Central memory CD8-positive, alpha-beta T cell (primary cell): ENCODE measurements around the gene EGFL7.
A peak's percentile ranks its signal among the peaks of the same experiment; 100 is the strongest.

Experiments used
- ATAC-seq: fragments of 150-1000 bp; cut with Tn5 transposase; replicated peaks from 2 replicates; pipeline ENCODE4 v1.10.0; 2022; ENCODE audit warnings: mild to moderate bottlenecking, moderate FRiP score, moderate number of reproducible peaks; ENCODE audit not compliant: poor library complexity, severe bottlenecking; ENCODE audit errors: extremely low read depth
- DNase-seq, 2 donors: peaks; one replicate each; pipeline ENCODE4 v3.0.0; 2021; ENCODE audit warnings: low spot score in 2 of 2
- H3K27ac Mint-ChIP-seq: one replicate; pipeline ENCODE4 v1.8.0; 2022; ENCODE audit warnings: low read depth, mild to moderate bottlenecking, moderate library complexity, mixed read lengths
- H3K27me3 Mint-ChIP-seq: one replicate; pipeline ENCODE4 v1.8.0; 2022; ENCODE audit warnings: mixed read lengths
- H3K36me3 Mint-ChIP-seq: one replicate; pipeline ENCODE4 v1.8.0; 2022; ENCODE audit warnings: mild to moderate bottlenecking, moderate library complexity, mixed read lengths; ENCODE audit not compliant: insufficient read depth
- H3K4me1 Mint-ChIP-seq: one replicate; pipeline ENCODE4 v1.8.0; 2022; ENCODE audit warnings: mixed read lengths
- H3K4me3 Mint-ChIP-seq: one replicate; pipeline ENCODE4 v1.8.0; 2022; ENCODE audit warnings: mild to moderate bottlenecking, moderate library complexity, mixed read lengths
- H3K9me3 Mint-ChIP-seq: one replicate; pipeline ENCODE4 v1.8.0; 2022; ENCODE audit warnings: mixed read lengths

Gene EGFL7

GRCh38 chr9:136664000-136664915, 1.5 kb downstream of the EGFL7 start:
- Mint-ChIP-seq H3K36me3 (no peaks in the 10 kb centered on the region), H3K9me3 (no peaks in the 10 kb centered on the region), H3K4me1 (peaks cover 6% of the 10 kb centered on the region), H3K27me3 (peaks cover 48% of the 10 kb centered on the region), H3K4me3 (peak overlapping the region; percentile 75), H3K27ac (no peak overlapping the region)
- DNase-seq (no peak), ATAC-seq (no peak)

GRCh38 chr9:136665111-136665703, 2.5 kb downstream of the EGFL7 start:
- no peaks in the 10 kb centered on the region for H3K9me3 Mint-ChIP-seq
- peaks cover 44% of the 10 kb centered on the region for H3K27me3 Mint-ChIP-seq
- peaks cover 6% of the 10 kb centered on the region for H3K4me1 Mint-ChIP-seq
- H3K27ac Mint-ChIP-seq = no peak overlapping the region
- no peaks in the 10 kb centered on the region for H3K36me3 Mint-ChIP-seq
- DNase-seq (no peak), ATAC-seq (peak; percentile 15)
- peak overlapping the region; percentile 75 for H3K4me3 Mint-ChIP-seq

- peak; percentile 31 for ATAC-seq
- Mint-ChIP-seq H3K27me3 (peaks cover 38% of the 10 kb centered on the region), H3K4me3 (peak overlapping the region; percentile 57), H3K36me3 (no peaks in the 10 kb centered on the region), H3K4me1 (peaks cover 6% of the 10 kb centered on the region), H3K27ac (no peak overlapping the region), H3K9me3 (no peaks in the 10 kb centered on the region)
- no peak for DNase-seq
Measured at GRCh38 chr9:136665704-136666371, 3.1 kb downstream of the EGFL7 start.

DNA sequence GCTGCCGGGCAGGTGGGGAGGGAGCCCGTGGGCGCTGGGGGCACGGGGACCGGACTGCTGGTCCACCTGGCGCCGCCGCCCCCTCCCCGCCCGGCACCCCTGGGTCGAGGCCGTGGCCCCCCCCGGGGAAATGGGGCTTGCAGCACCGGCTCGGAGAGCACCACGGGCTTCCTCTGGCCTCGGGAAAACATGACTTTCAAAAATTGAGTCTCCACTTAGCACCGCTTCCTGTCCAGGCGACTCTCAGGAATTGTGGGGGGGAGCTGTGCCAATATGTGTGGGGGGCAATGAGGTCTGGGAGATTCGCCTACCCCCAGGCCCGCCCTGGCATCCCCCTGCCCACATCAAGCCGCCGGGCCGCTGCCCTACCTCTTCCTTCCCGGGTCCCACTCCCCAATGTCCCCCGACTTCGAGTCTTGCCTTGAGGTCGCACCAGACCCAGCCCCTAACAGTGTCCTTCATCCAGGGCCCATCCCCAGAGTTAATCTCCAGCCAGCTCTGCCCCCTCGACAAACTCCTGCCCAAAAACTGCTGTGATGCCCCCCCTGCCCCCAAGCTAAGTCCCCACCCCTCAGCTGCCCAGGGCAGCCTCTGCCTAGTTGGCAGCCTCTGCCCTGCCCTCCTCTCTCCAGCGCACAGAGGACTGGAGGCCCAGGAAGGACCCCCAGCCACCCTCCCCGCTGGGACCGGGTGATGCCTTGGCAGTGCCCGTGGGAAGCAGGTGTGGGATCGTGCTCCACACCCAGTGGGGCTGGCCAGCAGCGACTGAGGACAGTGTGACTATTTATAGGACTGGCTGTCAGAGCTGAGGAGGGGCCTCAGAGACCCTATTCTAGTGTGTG, 3.9 kb downstream of the EGFL7 start:
- DNase-seq = no peak
- Mint-ChIP-seq H3K36me3 (no peaks in the 10 kb centered on the region), H3K4me3 (peak overlapping the region; percentile 57), H3K9me3 (no peaks in the 10 kb centered on the region), H3K27ac (no peak overlapping the region), H3K4me1 (peaks cover 6% of the 10 kb centered on the region), H3K27me3 (peaks cover 35% of the 10 kb centered on the region)
- ATAC-seq = no peak

DNA sequence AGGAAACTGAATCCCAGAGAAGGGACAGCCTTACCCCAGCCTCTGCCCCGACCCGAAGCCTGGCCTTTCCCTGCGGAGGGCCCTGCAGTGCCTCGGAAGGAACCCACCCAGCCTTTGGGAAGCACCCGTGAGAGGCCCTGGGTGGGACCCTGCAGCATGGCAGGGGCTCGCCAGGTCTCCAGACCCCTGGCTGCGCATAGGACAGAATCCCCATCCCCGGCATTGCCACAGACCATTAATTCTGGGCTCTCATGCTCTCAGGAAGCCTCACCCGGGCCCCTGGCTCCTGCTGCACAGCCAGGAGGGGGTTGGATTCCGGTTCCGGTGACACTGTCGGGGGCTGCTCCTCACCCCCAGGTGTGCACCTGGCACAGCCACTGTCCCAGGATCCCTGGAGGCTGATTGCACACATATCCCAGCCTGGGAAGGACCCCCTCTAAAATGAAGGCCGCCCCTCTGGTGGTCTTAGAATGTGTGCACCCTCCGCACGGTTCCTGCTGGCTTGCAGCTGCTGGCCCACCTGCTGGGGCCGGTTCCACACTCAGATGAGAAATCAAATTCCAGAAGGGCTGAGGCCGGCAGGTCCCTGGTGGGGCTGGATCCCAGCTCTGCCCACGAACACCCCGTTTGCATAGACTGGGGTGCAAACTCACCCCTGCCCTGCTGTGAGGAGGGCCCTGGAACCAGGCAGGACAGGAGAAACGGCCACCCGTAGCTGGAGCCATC, 4.7 kb downstream of the EGFL7 start:
- H3K4me1 Mint-ChIP-seq = peaks cover 6% of the 10 kb centered on the region
- H3K27ac Mint-ChIP-seq = no peak overlapping the region
- H3K36me3 Mint-ChIP-seq = peaks cover 1% of the 10 kb centered on the region
- DNase-seq (no peak), ATAC-seq (no peak)
- peaks cover 35% of the 10 kb centered on the region for H3K27me3 Mint-ChIP-seq
- no peaks in the 10 kb centered on the region for H3K9me3 Mint-ChIP-seq
- peak overlapping the region; percentile 4 for H3K4me3 Mint-ChIP-seq

DNA sequence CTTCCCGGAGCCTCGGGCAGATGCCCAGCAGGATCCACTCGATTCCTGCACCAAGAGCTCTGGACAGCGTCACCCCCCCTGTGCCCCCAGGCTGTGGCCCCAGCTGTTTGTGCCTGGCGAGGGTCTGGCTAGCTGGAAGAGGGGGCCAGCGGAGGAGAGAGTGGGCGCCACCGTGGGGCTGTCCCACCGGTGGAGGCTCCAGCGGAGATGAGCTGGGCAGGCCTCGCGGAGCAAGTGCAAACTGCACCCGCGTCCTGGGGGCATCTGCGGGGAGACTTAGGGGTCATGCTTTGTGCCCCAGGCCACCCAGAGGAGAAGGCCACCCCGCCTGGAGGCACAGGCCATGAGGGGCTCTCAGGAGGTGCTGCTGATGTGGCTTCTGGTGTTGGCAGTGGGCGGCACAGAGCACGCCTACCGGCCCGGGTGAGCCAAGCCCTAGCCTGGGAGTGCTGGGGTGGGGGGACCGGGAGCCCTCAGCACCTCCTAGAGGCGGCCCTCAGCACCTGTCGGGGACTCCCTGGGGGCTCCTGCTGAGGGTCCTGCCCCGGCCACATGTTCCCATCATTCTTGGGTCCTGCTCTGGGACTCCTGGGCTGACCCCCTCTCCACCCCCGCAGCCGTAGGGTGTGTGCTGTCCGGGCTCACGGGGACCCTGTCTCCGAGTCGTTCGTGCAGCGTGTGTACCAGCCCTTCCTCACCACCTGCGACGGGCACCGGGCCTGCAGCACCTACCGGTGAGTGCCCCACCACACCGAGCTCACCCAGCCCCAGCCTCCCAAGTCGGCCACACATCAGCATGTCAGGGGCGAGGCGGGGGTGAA, 5.4 kb downstream of the EGFL7 start:
- H3K9me3 Mint-ChIP-seq = no peaks in the 10 kb centered on the region
- H3K27ac Mint-ChIP-seq = no peak overlapping the region
- H3K4me1 Mint-ChIP-seq = peaks cover 6% of the 10 kb centered on the region
- ATAC-seq (no peak), DNase-seq (no peak)
- H3K27me3 Mint-ChIP-seq = peaks cover 32% of the 10 kb centered on the region
- no peak overlapping the region for H3K4me3 Mint-ChIP-seq
- peaks cover 1% of the 10 kb centered on the region for H3K36me3 Mint-ChIP-seq

DNA sequence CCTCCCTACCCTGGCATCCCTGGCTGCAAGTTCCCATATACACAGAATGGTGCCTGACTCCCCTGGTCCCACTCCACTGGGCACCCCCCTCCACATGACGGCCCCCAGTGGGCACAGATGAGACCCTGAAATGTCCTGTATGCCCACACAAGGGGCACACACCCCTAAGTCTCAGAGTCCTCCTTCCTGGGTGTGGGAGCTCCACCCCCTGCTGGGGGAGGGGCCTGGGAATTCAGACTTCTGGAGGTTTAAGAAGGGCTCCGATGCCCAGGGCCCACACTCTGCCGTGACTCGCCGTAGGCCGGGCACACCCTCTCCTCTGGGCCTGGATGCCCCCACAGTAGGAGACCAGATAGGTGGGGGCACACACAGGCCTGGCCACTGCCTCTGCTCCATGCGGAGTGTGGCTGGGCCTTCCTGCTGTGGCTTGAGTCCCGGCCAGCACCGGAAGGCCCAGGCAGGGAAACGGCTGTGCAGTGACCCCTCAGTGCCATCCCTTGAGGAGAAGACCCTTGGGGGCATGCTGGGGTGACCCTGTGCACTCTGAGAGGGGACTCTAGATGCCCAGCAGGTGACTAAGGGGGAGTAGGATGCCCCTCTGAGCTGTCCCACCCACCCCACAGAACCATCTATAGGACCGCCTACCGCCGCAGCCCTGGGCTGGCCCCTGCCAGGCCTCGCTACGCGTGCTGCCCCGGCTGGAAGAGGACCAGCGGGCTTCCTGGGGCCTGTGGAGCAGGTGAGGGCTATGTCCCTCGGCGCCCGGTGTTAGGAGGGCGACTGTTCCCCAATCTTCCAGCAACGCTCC, 6.5 kb downstream of the EGFL7 start:
- ATAC-seq (no peak), DNase-seq (no peak)
- Mint-ChIP-seq H3K27ac (no peak overlapping the region), H3K4me3 (no peak overlapping the region), H3K4me1 (peaks cover 6% of the 10 kb centered on the region), H3K36me3 (peaks cover 1% of the 10 kb centered on the region), H3K27me3 (peaks cover 23% of the 10 kb centered on the region), H3K9me3 (no peaks in the 10 kb centered on the region)

DNA sequence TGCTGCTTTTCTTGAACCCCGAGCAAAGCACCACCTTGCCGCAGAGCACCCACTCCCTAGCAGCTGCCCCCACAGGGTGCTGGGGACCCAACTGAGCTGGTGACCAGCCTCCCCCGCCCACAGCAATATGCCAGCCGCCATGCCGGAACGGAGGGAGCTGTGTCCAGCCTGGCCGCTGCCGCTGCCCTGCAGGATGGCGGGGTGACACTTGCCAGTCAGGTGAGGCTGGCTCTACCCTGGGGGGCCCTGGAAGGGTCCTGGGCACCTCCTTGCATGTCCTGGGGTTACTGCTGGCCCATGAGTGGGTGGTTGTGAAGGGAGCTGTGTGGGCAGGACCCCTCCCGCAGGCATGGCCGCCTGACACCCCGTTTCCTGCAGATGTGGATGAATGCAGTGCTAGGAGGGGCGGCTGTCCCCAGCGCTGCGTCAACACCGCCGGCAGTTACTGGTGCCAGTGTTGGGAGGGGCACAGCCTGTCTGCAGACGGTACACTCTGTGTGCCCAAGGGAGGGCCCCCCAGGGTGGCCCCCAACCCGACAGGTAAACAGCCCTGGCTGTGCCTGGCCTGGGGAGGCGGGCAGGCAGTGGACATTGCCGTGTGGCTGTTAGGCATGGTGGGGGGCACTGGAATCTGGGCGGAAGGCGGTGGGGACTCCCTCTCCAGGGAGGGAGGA, 7.2 kb downstream of the EGFL7 start:
- H3K27me3 Mint-ChIP-seq = peaks cover 16% of the 10 kb centered on the region
- no peaks in the 10 kb centered on the region for H3K9me3 Mint-ChIP-seq
- DNase-seq = no peak

DNA sequence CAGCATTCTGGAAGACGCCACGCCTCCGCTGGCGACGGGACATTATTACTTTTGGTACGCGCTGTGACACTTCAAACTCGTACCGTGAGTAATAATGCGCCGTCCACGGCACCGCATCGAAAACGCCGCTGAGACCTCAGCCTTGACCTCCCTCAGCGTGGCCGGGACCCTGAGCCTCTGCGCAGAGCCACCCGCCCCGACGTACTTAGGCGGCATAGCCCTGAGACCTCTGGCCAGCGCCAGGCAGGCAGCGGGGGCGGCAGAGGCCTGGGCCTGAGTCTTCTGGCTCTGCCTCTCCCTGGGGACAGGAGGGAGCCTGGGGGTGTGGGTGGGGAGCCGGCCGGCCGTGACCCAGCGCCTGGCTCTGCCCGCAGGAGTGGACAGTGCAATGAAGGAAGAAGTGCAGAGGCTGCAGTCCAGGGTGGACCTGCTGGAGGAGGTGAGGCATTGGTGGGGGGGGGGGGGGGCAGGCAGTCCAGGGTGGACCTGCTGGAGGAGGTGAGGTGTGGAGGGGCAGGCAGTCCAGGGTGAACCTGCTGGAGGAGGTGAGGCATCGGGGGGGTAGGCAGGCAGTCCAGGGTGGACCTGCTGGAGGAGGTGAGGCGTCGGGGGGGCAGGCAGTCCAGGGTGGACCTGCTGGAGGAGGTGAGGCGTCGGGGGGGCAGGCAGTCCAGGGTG, 8.0 kb downstream of the EGFL7 start:
- Mint-ChIP-seq H3K27ac (no peak overlapping the region), H3K9me3 (no peaks in the 10 kb centered on the region), H3K4me3 (no peak overlapping the region), H3K4me1 (no peaks in the 10 kb centered on the region), H3K27me3 (peaks cover 10% of the 10 kb centered on the region), H3K36me3 (peaks cover 1% of the 10 kb centered on the region)
- ATAC-seq (no peak), DNase-seq (no peak)

More for the DNA sequence above, 7.2 kb downstream of the EGFL7 start:
- H3K27ac Mint-ChIP-seq = no peak overlapping the region
- H3K4me1 Mint-ChIP-seq = peaks cover 4% of the 10 kb centered on the region
- ATAC-seq = no peak
- H3K36me3 Mint-ChIP-seq = peaks cover 1% of the 10 kb centered on the region
- no peak overlapping the region for H3K4me3 Mint-ChIP-seq

- H3K36me3 Mint-ChIP-seq = peaks cover 1% of the 10 kb centered on the region
- H3K4me1 Mint-ChIP-seq = no peaks in the 10 kb centered on the region
- no peak overlapping the region for H3K4me3 Mint-ChIP-seq
- no peak for ATAC-seq
- no peak overlapping the region for H3K27ac Mint-ChIP-seq
- DNase-seq = no peak
- H3K27me3 Mint-ChIP-seq = peaks cover 10% of the 10 kb centered on the region
- H3K9me3 Mint-ChIP-seq = no peaks in the 10 kb centered on the region
Measured at GRCh38 chr9:136671254-136671614, 8.5 kb downstream of the EGFL7 start.
